HG03108 (cell line): ENCODE results near the gene KLHDC3.
"Not testable (repeated sequence)": the region's sequence is repeated elsewhere in the genome, so short reads cannot be mapped to it uniquely, and the experiment has no call there.

Experiments used
- ATAC-seq: cut with Tn5 transposase; IDR thresholded peaks from one replicate; pipeline ENCODE4 v1.9.1; 2021; ENCODE audit warnings: moderate library complexity; ENCODE audit not compliant: unreplicated experiment

Gene KLHDC3

DNA sequence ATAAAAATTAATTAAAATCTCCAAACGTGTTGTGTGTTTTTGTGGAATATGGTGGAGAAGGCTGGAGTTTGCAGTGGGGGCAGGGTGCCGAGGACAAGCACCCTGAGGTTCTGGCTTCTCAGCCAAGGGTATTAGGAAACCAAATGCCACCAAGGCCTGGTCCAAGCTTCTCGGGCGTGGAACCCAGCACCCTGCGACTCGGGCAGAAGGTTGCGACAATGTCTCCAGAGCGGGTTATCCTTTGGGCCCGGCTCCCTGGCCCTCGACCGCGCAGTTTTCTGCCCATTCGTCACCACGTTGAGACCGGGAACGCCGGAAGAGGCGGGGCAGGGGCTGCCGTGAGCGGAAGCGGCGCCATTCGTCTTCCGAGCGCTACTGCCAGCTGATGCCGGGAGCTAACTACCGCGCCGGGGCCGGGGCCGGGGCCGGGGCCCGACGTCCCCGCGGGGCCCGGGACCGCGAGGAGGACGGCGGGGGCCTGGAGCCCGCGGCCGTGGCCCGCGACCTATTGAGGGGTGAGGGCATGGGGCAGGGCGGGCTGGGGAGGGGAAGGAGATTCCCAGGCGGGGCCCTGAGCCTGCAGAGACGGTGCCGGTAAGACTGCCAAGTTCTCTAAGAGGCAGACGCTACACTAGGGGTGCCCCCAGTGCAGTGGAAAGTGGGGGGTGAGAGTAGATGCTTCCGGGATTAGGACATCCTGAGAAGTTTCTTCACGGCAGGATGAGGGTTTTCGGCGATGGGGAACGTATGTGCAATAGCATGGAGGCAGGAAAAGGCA is 7.4 kb downstream of the KLHDC3 start, which contains the start of gene RRP36:
TSS of gene RRP36 (plus strand) at position 354 of the 778 bp plus-strand sequence. CDS start at position 386, 32 bp downstream.
- peak; percentile 67 for ATAC-seq

DNA sequence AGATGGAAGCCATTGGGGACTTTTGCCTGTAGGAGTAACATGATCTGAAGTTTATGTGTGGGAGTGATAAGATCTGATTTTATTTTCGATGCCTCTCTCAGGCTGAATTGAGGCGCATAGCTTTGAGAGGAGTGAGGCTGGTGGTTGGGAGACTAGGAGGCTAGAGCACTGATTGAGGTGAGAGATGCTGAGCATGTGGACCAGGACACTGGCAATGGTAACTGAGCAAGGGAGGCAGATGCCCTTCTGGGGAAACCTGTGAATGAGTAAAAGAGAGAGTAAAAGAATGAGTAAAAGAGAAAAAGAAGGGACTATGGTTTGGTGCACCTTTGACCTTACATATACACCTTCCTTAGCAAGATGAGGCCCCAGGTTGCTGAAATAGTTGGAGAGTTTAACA is 10.4 kb downstream of the KLHDC3 start:
- no peak for ATAC-seq

DNA sequence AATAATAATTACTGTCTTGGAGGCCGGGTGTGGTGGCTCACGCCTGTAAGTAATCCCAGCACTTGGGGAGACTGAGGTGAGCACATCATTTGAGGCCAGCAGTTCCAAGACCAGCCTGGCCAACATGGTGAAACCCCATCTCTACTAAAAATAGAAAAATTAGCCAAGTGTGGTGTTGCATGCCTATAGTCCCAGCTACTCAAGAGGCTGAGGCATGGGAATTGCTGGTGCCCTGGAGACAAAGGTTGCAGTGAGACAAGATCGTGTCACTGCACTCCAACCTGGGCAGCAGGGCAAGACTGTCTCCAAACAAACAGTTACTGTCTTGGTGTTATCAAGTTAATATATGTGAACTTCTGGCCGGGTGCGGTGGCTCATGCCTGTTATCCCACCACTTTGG is 12.3 kb downstream of the KLHDC3 start:
- no peak for ATAC-seq

DNA sequence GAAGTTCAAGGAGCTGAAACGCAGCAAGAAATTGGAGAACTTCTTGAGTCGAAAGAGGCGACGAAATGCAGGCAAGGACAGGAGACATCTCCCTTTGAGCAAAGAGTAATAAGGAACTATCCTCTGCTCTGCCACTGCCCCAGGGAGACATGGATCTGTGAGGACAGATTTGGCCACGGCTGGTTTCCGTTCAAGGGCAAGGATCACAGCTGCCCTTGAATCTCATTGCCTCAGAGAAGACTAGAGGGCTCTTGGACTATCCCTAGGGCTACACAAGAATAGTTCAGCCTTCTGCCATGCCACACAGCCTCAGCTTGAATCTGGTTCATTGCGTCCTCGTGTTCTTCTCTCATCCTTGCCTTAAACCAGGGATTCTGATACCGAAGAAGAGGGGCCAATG is 15.1 kb downstream of the KLHDC3 start:
- no peak for ATAC-seq

DNA sequence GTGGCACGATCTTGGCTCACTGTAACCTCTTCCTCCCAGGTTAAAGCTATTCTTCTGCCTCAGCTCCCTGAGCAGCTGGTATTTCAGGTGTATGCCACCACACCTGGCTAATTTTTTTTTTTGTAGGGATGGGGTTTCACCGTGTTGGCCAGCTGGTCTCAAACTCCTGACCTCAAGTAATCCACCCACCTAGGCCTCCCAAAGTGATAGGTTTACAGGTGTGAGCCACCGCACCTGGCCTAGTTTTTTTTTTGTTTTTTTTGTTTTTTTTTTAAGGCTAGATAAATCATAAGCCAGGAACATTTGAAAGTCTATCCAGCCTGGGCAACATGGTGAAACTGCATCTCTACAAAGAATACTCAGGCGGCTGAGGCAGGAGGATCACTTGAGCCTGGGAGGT is 18.3 kb downstream of the KLHDC3 start:
- no peak for ATAC-seq

DNA sequence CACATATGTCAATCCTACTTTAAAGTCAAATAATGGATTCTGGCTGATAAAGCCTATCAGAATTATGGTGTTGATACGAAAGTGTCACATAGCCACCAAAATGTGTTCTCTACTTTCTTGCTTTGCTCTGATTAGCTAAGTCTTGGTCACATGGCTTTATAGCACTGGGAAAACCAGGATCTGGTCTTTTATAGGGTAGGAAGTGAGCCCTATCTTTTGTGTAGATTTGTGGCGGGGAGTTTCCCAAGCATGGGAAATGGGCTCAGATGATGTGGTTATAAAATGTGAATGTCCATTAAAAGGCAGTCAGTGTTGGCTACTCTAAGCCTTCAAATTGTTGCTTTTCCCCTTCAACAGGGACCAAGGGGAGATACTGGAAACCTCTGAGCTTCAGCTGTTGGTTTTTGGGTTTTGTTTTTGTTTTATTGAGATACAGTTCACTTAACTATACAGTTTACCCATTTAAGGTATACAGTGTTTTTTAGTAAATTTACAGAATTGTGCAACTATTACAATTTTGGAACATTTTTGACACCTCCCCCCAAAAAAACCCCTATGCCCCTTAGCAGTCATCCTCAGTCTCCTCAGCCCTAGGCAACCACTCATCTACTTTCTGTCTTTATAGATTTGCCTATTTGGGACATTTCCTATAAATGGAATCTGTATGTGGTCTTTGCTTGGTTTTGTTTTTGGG is 19.6 kb downstream of the KLHDC3 start:
- ATAC-seq = no peak

GRCh38 chr6:43034190-43034525 is 20.1 kb downstream of the KLHDC3 start:
- ATAC-seq = no peak

DNA sequence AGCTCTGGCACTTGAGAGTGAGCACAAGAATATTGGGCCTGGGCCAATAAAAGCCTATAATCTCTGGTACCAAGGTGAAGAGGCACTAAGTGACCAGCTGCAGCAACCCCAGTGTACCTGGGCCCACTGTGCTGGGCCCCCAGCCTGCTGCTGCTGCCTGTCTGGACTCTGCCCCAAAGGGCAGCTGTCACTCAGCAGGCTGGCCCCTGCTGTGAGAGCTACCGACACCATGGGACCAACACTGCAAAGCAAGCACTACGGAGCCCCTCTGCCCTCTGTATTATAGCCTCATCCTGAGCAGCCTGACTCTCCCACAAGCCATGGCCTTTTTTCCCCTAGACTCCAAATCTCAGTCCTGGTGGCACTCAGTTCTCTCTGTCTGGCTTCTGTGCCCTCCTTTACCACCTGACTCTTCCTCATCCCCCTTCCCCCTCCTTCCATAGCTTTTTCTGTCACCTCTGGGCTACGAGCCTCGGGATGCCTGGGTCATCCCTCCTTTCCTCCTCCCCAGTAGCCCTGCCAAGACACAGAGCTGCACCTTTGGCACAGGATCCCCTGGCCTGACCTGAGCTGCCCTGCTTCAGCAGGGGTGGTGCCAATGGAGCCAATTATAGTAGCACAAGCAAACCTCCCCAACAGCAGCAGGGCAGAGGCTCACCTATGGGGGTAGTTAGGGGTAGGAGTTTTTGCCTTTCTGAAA is 21.6 kb downstream of the KLHDC3 start:
- ATAC-seq = no peak

DNA sequence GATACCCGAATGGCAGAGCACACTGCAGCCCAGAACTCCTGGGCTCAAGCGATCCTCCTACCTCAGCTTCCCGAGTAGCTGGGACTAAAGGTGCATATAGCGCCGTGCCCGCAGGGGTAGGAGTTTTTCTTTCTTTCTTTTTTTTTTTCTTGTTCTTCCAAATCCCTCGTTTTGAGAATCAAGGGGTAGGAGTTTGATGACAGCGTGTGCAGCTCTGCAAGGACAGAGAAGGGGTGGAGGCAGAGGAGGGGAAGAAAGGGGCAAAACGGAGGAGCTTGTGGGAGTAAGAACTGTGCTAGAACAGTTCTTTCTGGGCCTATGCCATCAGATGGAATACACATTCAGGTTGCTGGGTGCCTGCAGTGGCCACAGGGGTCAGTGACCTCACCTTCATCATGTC is 22.7 kb downstream of the KLHDC3 start:
- no peak for ATAC-seq

GRCh38 chr6:43037197-43037596 is 23.1 kb downstream of the KLHDC3 start:
- ATAC-seq = no peak

- ATAC-seq = no peak
Observed at GRCh38 chr6:43037706-43038105, 23.7 kb downstream of the KLHDC3 start.

GRCh38 chr6:43038727-43039126 is 24.7 kb downstream of the KLHDC3 start:
- no peak for ATAC-seq

- ATAC-seq = no peak
Observed at GRCh38 chr6:43040542-43041257, 26.7 kb downstream of the KLHDC3 start.

DNA sequence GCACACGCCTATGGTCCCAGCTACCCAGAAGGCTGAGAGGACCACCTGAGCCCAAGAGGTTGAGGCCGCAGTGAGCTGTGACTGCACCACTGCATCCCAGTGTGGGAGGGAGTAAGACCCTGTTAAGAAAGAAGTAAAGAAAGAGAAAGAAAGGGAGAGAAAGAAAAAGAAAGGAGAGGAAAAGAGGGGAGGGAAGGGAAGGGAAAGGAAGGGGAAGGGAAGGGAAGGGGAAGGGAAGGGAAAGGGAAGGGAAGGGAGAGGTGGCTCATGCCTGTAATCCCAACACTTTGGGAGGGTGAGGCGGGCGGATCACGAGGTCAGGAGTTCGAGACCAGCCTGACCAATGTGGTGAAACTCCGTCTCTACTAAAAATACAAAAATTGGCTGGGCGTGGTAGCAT is 27.4 kb downstream of the KLHDC3 start:
- ATAC-seq = not testable (repeated sequence)

DNA sequence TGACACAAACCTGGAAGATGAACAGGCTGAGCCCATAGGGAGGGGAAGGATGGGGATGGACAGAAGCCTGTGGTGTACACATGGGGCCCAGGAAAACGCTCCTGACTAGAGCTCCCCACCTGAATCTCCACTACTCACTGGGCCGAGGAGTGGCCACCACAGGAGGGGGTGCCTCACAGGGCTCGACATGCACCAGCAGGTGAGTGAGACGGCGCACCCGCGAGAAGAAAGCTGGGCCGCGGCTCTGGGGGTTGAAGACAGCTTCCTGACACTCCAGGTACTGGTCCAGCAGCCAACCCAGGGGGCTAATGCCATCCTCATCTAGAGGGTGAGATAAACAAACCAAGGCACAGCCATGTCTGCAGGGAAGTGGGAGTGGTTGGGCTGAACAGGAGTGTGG is 29.3 kb downstream of the KLHDC3 start:
- ATAC-seq = no peak

- ATAC-seq = no peak
Observed at GRCh38 chr6:43045371-43045930, 31.4 kb downstream of the KLHDC3 start.

DNA sequence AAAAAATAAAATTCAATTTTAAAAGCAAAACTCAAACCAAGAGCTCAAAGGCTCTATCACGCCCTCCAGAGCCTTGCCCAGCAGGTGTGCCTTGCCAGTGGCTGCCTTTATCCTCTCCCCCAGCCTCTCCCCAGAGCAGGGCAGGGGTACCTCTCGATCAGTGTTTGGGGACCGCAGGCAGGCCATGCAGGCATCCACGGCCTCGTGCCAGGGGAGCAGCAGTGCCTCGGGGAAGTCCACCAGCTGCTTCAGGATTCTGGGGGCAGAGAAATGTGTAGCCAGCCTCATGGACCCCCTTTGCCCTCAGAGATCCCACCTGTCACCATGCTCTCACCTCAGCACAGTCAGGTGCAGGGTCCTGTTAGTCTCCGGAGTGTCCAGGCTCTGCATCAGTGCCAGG is 33.9 kb downstream of the KLHDC3 start:
- ATAC-seq = no peak

DNA sequence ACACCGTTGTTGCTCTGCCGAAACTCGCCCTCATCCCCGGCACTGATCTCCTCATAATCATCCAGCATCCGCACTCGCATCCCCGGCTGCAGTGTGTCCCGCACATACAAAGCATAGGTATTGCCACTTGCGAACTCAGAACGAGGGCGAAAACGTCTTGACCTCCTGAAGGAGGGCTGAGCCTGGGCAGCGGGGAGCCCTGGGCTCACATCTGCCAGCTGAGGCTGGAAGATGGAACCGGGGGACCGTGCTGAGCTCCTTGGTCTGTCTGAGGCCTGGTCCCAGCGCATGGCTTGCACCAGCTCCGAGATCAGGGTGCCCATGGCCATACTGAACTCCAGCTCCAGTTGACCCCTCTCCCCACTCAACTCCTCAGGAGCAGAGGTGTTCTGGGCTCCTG is 36.9 kb downstream of the KLHDC3 start:
- ATAC-seq = no peak

DNA sequence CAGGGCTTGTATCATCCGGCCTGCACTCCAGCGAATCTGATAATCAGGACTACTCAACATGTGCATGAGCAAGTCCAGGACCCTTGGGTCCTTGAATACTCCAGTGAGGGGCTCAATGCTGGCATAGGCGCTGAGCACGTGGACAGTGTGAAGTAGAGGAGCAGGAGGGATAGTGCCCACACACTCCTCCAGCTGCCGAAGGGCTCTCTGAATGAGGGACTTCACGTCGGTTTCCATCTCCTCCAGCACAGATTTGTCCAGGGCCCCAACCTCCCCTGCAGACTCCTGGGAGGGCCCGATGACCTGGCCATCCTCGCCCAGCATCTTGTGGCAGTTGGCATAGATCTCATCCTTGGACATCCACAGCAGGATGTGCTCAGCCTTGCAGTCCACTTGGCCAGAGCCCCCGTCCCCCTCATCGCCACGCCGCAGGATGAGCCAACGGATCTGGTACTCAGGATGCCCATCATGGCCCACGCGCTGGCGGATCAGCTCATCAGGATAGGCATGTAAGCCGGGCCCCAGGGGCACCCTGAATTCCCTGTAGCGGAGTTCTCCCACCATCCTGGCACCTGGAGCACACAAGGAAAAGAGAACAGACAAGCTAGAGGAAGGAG is 38.3 kb downstream of the KLHDC3 start:
- ATAC-seq = no peak

GRCh38 chr6:43052842-43053544 is 38.9 kb downstream of the KLHDC3 start:
- ATAC-seq = peak; percentile 9
